HG03060 (cell line): ENCODE measurements around the gene TM7SF3.

Experiments
- ATAC-seq: cut with Tn5 transposase; IDR thresholded peaks from one replicate; pipeline ENCODE4 v1.9.1; 2021; ENCODE audit warnings: low read depth, moderate number of reproducible peaks; ENCODE audit not compliant: unreplicated experiment

TM7SF3 gene

GRCh38 chr12:26936559-26937442 is 77.4 kb downstream of the TM7SF3 start:
- ATAC-seq = no peak

- ATAC-seq = no peak
Observed at GRCh38 chr12:26935636-26936378, 78.4 kb downstream of the TM7SF3 start.

- no peak for ATAC-seq
Observed at GRCh38 chr12:26929590-26929989, 84.6 kb downstream of the TM7SF3 start.

GRCh38 chr12:26928661-26929060 is 85.5 kb downstream of the TM7SF3 start:
- no peak for ATAC-seq
